Inflammatory macrophage (primary cell): ENCODE measurements around the gene RGP1.

Experiments used
- DNase-seq, 2 donors: peaks; one replicate each; pipeline ENCODE4 v3.0.0-alpha.2; 2020 to 2022

RGP1 gene

GRCh38 chr9:35743880-35744518 is 5.1 kb upstream of the RGP1 start:
- DNase-seq = no peak

GRCh38 chr9:35745569-35745968 is 3.5 kb upstream of the RGP1 start:
- DNase-seq = no peak

GRCh38 chr9:35746583-35746982 is 2.5 kb upstream of the RGP1 start:
- DNase-seq = no peak

GRCh38 chr9:35748242-35748857 is 737 bp upstream of the RGP1 start:
- no peak for DNase-seq

GRCh38 chr9:35749515-35750255 is 598 bp downstream of the RGP1 start:
- DNase-seq = peak in 1 of 2 donors; percentile 9

GRCh38 chr9:35750256-35750531 is 1.1 kb downstream of the RGP1 start:
- no peak for DNase-seq

GRCh38 chr9:35753466-35753865 is 4.4 kb downstream of the RGP1 start:
- no peak for DNase-seq

GRCh38 chr9:35754264-35754663 is 5.2 kb downstream of the RGP1 start, which contains the start of gene MSMP:
MSMP (minus strand) TSS chr9:35754276; CDS start chr9:35754129, 147 bp downstream.
- DNase-seq = no peak

- no peak for DNase-seq
Measured at GRCh38 chr9:35755071-35755470, 6.0 kb downstream of the RGP1 start.

GRCh38 chr9:35756275-35757225 is 7.5 kb downstream of the RGP1 start:
- DNase-seq = peak in 1 of 2 donors; percentile 31

GRCh38 chr9:35757226-35757891 is 8.3 kb downstream of the RGP1 start:
- DNase-seq = peak in 1 of 2 donors; percentile 13

- no peak for DNase-seq
Measured at GRCh38 chr9:35757892-35758275, 8.8 kb downstream of the RGP1 start.

GRCh38 chr9:35758475-35759050 is 9.5 kb downstream of the RGP1 start:
- no peak for DNase-seq

- DNase-seq = no peak
Measured at GRCh38 chr9:35759795-35760194, 10.7 kb downstream of the RGP1 start.

GRCh38 chr9:35760651-35761050 is 11.6 kb downstream of the RGP1 start:
- DNase-seq = peak; percentile 17 to 46

- no peak for DNase-seq
Measured at GRCh38 chr9:35763181-35763580, 14.1 kb downstream of the RGP1 start.

GRCh38 chr9:35763803-35764202 is 14.7 kb downstream of the RGP1 start:
- DNase-seq = no peak

GRCh38 chr9:35766997-35767396 is 17.9 kb downstream of the RGP1 start:
- DNase-seq = no peak

GRCh38 chr9:35767458-35767857 is 18.4 kb downstream of the RGP1 start:
- DNase-seq = no peak

GRCh38 chr9:35769763-35770162 is 20.7 kb downstream of the RGP1 start:
- DNase-seq = no peak

GRCh38 chr9:35771075-35771433 is 22.0 kb downstream of the RGP1 start:
- DNase-seq = no peak

GRCh38 chr9:35771534-35771933 is 22.4 kb downstream of the RGP1 start:
- no peak for DNase-seq
